Measurements from ENCODE around the gene CAMSAP3. TPM values are rescaled to one million over a fixed set of nuclear protein-coding genes. Genes with fewer than 3 reads are reported as not detected.

The CAMSAP3 gene
- total and polyA plus RNA-seq, 10 of the 15 experiments (the other 5 are each of a cell fraction or from before 2014, with no cell fraction given), result 0.03 to 6.3 (median 0.72) TPM

- no peak for TF ChIP-seq E2F8 (IDR thresholded peaks at IDR 0.05; ENCODE audit: low read depth, partially characterized antibody)
- peak; percentile 74 for TF ChIP-seq YY1 (IDR thresholded peaks at IDR 0.05; ENCODE audit: low read depth, low read length)
- TF ChIP-seq RB1 (IDR thresholded peaks at IDR 0.05; ENCODE audit: borderline replicate concordance), result 0 out of 2 replicates have a peak, but pooled peaks have one; percentile 45
- TF ChIP-seq E4F1 (IDR thresholded peaks at IDR 0.05; ENCODE audit: borderline replicate concordance, partially characterized antibody), result no peak
- no peak for TF ChIP-seq CBFB (IDR thresholded peaks at IDR 0.05; ENCODE audit: low read depth)
- TF ChIP-seq NBN (IDR thresholded peaks at IDR 0.05), result 0 out of 2 replicates have a peak, but pooled peaks have one; percentile 48
- no peak for TF ChIP-seq BCL3 (IDR thresholded peaks at IDR 0.05; ENCODE audit: borderline replicate concordance, insufficient read depth, low read depth, low read length, poor library complexity, severe bottlenecking)
- TF ChIP-seq RFX5 (IDR thresholded peaks at IDR 0.05; ENCODE audit: low read depth, low read length), result no peak
- peak; percentile 89 for TF ChIP-seq ZSCAN29 (IDR thresholded peaks at IDR 0.05)
- peak; percentile 95 for TF ChIP-seq NR2F1 (conservative IDR thresholded peaks at IDR 0.05)
- peak; percentile 48; the same call in 1 of the 2 replicates for TF ChIP-seq RUNX3 (IDR thresholded peaks at IDR 0.05; ENCODE audit: low read length)
- peak; percentile 95 for TF ChIP-seq IRF4 (IDR thresholded peaks at IDR 0.05; ENCODE audit: low read depth, low read length)
- TF ChIP-seq SMARCA5 (IDR thresholded peaks at IDR 0.05), result no peak; the same call in 1 of the 2 replicates
- TF ChIP-seq HCFC1 (IDR thresholded peaks at IDR 0.05; ENCODE audit: low read length), result 0 out of 2 replicates have a peak, but pooled peaks have one; percentile 24
- TF ChIP-seq ATF7 (IDR thresholded peaks at IDR 0.05; ENCODE audit: low read depth), result peak; percentile 66
- TF ChIP-seq CEBPZ (IDR thresholded peaks at IDR 0.05; ENCODE audit: low read depth, low read length), result no peak
- no peak for TF ChIP-seq LARP7 (IDR thresholded peaks at IDR 0.05)
- TF ChIP-seq SKIL (IDR thresholded peaks at IDR 0.05; ENCODE audit: low read depth, poor library complexity, severe bottlenecking), result peak; percentile 76
- no peak for TF ChIP-seq BCL11A (IDR thresholded peaks at IDR 0.05; ENCODE audit: low read depth, low read length)
- no peak for TF ChIP-seq ZNF274 (IDR thresholded peaks at IDR 0.05; ENCODE audit: insufficient read depth, insufficient read length)
Observed at GRCh38 chr19:7652061-7652641, 56.5 kb downstream of the CAMSAP3 start (continued).
